ENCODE data around the gene MAGEB1.

The MAGEB1 gene

GRCh38 chrX:30248854-30249253, 1.9 kb downstream of the MAGEB1 start:
- H3K9ac ChIP-seq = no peak overlapping the region
- no peak overlapping the region for H3K27ac ChIP-seq
- no peak overlapping the region for H2AFZ ChIP-seq
- TF ChIP-seq, protein P1, sequence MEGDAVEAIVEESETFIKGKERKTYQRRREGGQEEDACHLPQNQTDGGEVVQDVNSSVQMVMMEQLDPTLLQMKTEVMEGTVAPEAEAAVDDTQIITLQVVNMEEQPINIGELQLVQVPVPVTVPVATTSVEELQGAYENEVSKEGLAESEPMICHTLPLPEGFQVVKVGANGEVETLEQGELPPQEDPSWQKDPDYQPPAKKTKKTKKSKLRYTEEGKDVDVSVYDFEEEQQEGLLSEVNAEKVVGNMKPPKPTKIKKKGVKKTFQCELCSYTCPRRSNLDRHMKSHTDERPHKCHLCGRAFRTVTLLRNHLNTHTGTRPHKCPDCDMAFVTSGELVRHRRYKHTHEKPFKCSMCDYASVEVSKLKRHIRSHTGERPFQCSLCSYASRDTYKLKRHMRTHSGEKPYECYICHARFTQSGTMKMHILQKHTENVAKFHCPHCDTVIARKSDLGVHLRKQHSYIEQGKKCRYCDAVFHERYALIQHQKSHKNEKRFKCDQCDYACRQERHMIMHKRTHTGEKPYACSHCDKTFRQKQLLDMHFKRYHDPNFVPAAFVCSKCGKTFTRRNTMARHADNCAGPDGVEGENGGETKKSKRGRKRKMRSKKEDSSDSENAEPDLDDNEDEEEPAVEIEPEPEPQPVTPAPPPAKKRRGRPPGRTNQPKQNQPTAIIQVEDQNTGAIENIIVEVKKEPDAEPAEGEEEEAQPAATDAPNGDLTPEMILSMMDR (IDR thresholded peaks at IDR 0.05) = no peak
- H3K9me3 ChIP-seq (ENCODE audit: control insufficient read depth, low read length) = no peaks in the 10 kb centered on the region
- H3K4me1 ChIP-seq = no peaks in the 10 kb centered on the region
- no peak overlapping the region for H3K4me3 ChIP-seq (ENCODE audit: low read depth, low read length)
- no peaks in the 10 kb centered on the region for H3K79me2 ChIP-seq
- no peak overlapping the region for H3K4me2 ChIP-seq (ENCODE audit: low read length)
- H3K27me3 ChIP-seq (ENCODE audit: control insufficient read depth, insufficient read depth, low read length) = no peaks in the 10 kb centered on the region
- no peaks in the 10 kb centered on the region for H3K36me3 ChIP-seq (ENCODE audit: control insufficient read depth, insufficient read depth, low read length)

DNA sequence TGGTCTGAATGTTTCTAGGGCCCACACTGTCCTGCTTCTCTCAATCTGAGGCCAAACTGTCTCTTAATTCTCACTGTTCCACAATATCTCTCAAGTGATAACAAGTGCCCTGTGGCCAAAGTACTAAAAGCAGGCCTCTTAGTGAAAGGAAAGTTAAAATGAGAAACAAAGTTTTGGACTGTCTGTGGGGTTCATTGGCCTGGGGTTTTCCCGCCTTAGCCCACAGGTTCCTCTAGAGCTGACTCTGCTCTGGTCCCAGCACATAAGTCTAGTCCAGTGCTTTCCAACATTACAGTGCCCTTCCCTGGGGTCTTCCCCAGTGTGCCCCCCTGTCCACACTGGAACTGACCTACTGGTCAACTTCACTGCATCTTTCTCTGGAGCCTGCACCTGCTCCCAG, 6.3 kb downstream of the MAGEB1 start:
- TF ChIP-seq, protein P1 (IDR thresholded peaks at IDR 0.05) = no peak
- H3K4me2 ChIP-seq (ENCODE audit: low read length) = no peak overlapping the region
- H3K9ac ChIP-seq = no peak overlapping the region
- no peaks in the 10 kb centered on the region for H3K27me3 ChIP-seq (ENCODE audit: control insufficient read depth, insufficient read depth, low read length)
- no peak overlapping the region for H3K27ac ChIP-seq
- H3K4me1 ChIP-seq = no peaks in the 10 kb centered on the region
- no peaks in the 10 kb centered on the region for H3K9me3 ChIP-seq (ENCODE audit: control insufficient read depth, low read length)
- no peaks in the 10 kb centered on the region for H3K79me2 ChIP-seq
- H2AFZ ChIP-seq = no peak overlapping the region
- no peaks in the 10 kb centered on the region for H3K36me3 ChIP-seq (ENCODE audit: control insufficient read depth, insufficient read depth, low read length)
- no peak overlapping the region for H3K4me3 ChIP-seq (ENCODE audit: low read depth, low read length)

DNA sequence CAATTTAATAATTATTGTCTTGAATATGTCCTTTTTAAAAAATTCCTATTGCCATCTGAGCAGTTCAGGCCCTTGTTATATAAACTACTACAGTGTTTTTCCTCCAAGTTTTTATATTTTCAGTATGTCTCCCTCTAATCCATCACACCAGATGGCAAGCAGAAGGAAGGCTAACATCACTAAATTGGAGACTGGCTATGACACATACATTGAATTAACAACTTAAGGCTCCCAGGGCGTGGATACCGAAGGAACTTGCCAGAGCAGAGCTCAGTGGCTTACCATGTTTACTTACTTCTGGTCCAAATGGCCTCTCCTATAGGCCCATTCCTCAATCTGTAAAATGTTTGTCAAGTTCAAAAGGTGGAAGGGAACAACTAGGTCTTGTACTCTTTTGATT, 13.0 kb downstream of the MAGEB1 start:
- H2AFZ ChIP-seq = no peak overlapping the region
- H3K27ac ChIP-seq = no peak overlapping the region
- H3K9ac ChIP-seq = no peak overlapping the region
- no peak overlapping the region for H3K4me2 ChIP-seq (ENCODE audit: low read length)
- no peaks in the 10 kb centered on the region for H3K27me3 ChIP-seq (ENCODE audit: control insufficient read depth, insufficient read depth, low read length)
- no peaks in the 10 kb centered on the region for H3K36me3 ChIP-seq (ENCODE audit: control insufficient read depth, insufficient read depth, low read length)
- H3K9me3 ChIP-seq (ENCODE audit: control insufficient read depth, low read length) = no peaks in the 10 kb centered on the region
- no peak overlapping the region for H3K4me3 ChIP-seq (ENCODE audit: low read depth, low read length)
- TF ChIP-seq, protein P1 (IDR thresholded peaks at IDR 0.05) = no peak
- no peaks in the 10 kb centered on the region for H3K79me2 ChIP-seq
- H3K4me1 ChIP-seq = no peaks in the 10 kb centered on the region

- Histone ChIP-seq H3K27me3 (ENCODE audit: control insufficient read depth, insufficient read depth, low read length) (no peaks in the 10 kb centered on the region), H3K27ac (no peak overlapping the region), H3K9me3 (ENCODE audit: control insufficient read depth, low read length) (no peaks in the 10 kb centered on the region), H2AFZ (no peak overlapping the region), H3K4me2 (ENCODE audit: low read length) (no peak overlapping the region), H3K79me2 (no peaks in the 10 kb centered on the region), H3K4me1 (no peaks in the 10 kb centered on the region), H3K36me3 (ENCODE audit: control insufficient read depth, insufficient read depth, low read length) (no peaks in the 10 kb centered on the region), H3K9ac (no peak overlapping the region), H3K4me3 (ENCODE audit: low read depth, low read length) (no peak overlapping the region)
- TF ChIP-seq, protein P1 (IDR thresholded peaks at IDR 0.05) = no peak
These were observed 14.1 kb downstream of the MAGEB1 start for GRCh38 chrX:30261012-30261411.

GRCh38 chrX:30262763-30263162, 15.8 kb downstream of the MAGEB1 start:
- H3K9me3 ChIP-seq (ENCODE audit: control insufficient read depth, low read length) = no peaks in the 10 kb centered on the region
- TF ChIP-seq, protein P1 (IDR thresholded peaks at IDR 0.05) = no peak
- no peak overlapping the region for H3K9ac ChIP-seq
- H3K36me3 ChIP-seq (ENCODE audit: control insufficient read depth, insufficient read depth, low read length) = no peaks in the 10 kb centered on the region
- H3K4me2 ChIP-seq (ENCODE audit: low read length) = no peak overlapping the region
- H3K27ac ChIP-seq = no peak overlapping the region
- no peaks in the 10 kb centered on the region for H3K4me1 ChIP-seq
- no peak overlapping the region for H3K4me3 ChIP-seq (ENCODE audit: low read depth, low read length)
- no peaks in the 10 kb centered on the region for H3K27me3 ChIP-seq (ENCODE audit: control insufficient read depth, insufficient read depth, low read length)
- H2AFZ ChIP-seq = no peak overlapping the region
- H3K79me2 ChIP-seq = no peaks in the 10 kb centered on the region

Data from parathyroid adenoma (tissue), 2 donors.